ENCODE measurements around the gene SPATA2.

SPATA2 gene

DNA sequence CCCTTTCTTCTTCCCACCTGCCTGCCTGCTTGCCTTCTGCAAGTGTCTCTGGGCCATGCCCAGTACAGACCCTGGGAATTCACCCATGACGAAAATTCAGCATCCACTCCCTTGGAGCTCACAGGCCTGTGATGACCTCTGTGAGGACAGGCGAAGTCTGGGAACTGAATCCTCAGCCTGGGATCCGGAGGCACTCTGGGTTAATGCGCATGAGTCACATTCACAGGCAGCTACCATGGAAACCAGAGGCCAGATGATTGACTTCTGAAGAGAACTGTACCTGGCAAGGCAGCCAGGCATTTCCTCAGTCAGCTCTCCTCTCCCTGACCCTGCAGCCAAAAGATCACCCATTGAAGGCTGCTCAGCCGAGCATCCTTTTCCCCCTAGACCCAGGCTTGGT lies 61.7 kb downstream of the SPATA2 start:
- peak; percentile 56 for FAIRE-seq

All from islet of Langerhans (tissue), 1 donor.